RWPE1 (cell line): ENCODE results near the gene KTN1.

Source experiments
- CTCF ChIA-PET: fragments of 350-600 bp; sonication (Branson Sonifier 250); formaldehyde crosslinking; extraction: SDS; loops from one replicate; lab custom pipeline; 2021; lab: Yijun Ruan, JAX
- POLR2A ChIA-PET: fragments of 400-600 bp; formaldehyde crosslinking; extraction: SDS; loops from one replicate; lab custom pipeline; 2020; ENCODE audit warnings: antibody characterized with exemption; ENCODE audit not compliant: low non-redundant PET; lab: Yijun Ruan, JAX
- DNase-seq: peaks from one replicate; pipeline ENCODE4 v3.0.0; 2012; ENCODE audit warnings: low spot score
- H3K27ac ChIP-seq: fragments of 450-650 bp; 2 replicates; pipeline ENCODE4 v1.5.1; 2017
- CTCF ChIP-seq: fragments of 450-650 bp; conservative IDR thresholded peaks from 2 replicates; pipeline ENCODE4 v1.5.1; 2017; ENCODE audit warnings: low read depth, mild to moderate bottlenecking

Gene KTN1

GRCh38 chr14:55715889-55716288 lies 135.9 kb downstream of the KTN1 start:
- ChIA-PET POLR2A (no interaction called here), CTCF (interaction anchor here (0.6 kb wide), 1 partner anchor 117 kb away, joined by 7 read pairs; no protein-coding TSS in a partner anchor)
- H3K27ac ChIP-seq: no peak overlapping the region
- no peak for TF ChIP-seq CTCF
- DNase-seq: no peak

GRCh38 chr14:55717621-55718020 lies 137.6 kb downstream of the KTN1 start:
- no peak for TF ChIP-seq CTCF
- ChIA-PET CTCF (no interaction called here), POLR2A (no interaction called here)
- no peak for DNase-seq
- H3K27ac ChIP-seq: no peak overlapping the region

GRCh38 chr14:55718551-55718950 lies 138.5 kb downstream of the KTN1 start:
- TF ChIP-seq CTCF: no peak
- POLR2A ChIA-PET: no interaction called here
- DNase-seq: no peak
- H3K27ac ChIP-seq: no peak overlapping the region
- CTCF ChIA-PET: no interaction called here

- ChIA-PET CTCF (interaction anchor here (1.0 kb wide), 1 partner anchor 10 kb away, joined by 3 read pairs; no protein-coding TSS in a partner anchor), POLR2A (no interaction called here)
- TF ChIP-seq CTCF: no peak
- DNase-seq: no peak
- no peak overlapping the region for H3K27ac ChIP-seq
Observed at GRCh38 chr14:55720796-55721195, 140.8 kb downstream of the KTN1 start.

GRCh38 chr14:55721353-55721752 lies 141.3 kb downstream of the KTN1 start:
- peak; percentile 34 for DNase-seq
- TF ChIP-seq CTCF: no peak
- POLR2A ChIA-PET: no interaction called here
- H3K27ac ChIP-seq: peak overlapping the region; percentile 43
- CTCF ChIA-PET: interaction anchor here (1.0 kb wide), 1 partner anchor 10 kb away, joined by 3 read pairs; no protein-coding TSS in a partner anchor

- TF ChIP-seq CTCF: no peak
- ChIA-PET POLR2A (no interaction called here), CTCF (interaction anchor here (1.0 kb wide), 1 partner anchor 9 kb away, joined by 3 read pairs; no protein-coding TSS in a partner anchor)
- no peak overlapping the region for H3K27ac ChIP-seq
- no peak for DNase-seq
Observed at GRCh38 chr14:55722054-55722453, 142.0 kb downstream of the KTN1 start.
